Fibroblast of lung (primary cell): Measurements from ENCODE around the gene WDR4. TPM values are rescaled to one million over a fixed set of nuclear protein-coding genes. Genes with fewer than 3 reads are reported as not detected.
"Not testable (repeated sequence)": the region's sequence is repeated elsewhere in the genome, so short reads cannot be mapped to it uniquely, and the experiment has no call there.

Experiments
- DNase-seq, 2 donors: peaks; one replicate each; pipeline versions ENCODE4 v3.0.0 to v3.0.0-alpha.2; 2010; ENCODE audit warnings: low read depth in 2 of 2
- H2AFZ ChIP-seq: 2 replicates; pipeline ENCODE4 v1.5.1; 2012; ENCODE audit warnings: low read length, control low read depth, inconsistent platforms
- H3K27ac ChIP-seq: 2 replicates; pipeline ENCODE4 v1.5.1; 2011; ENCODE audit warnings: low read length, control low read depth; ENCODE audit not compliant: insufficient read depth
- H3K27me3 ChIP-seq: 2 replicates; pipeline ENCODE4 v1.5.1; 2011; ENCODE audit warnings: mild to moderate bottlenecking, low read length; ENCODE audit not compliant: control insufficient read depth, insufficient read depth
- H3K36me3 ChIP-seq: 2 replicates; pipeline ENCODE4 v1.5.1; 2011; ENCODE audit warnings: low read length; ENCODE audit not compliant: control insufficient read depth, insufficient read depth
- H3K4me1 ChIP-seq: 2 replicates; pipeline ENCODE4 v1.5.1; 2011; ENCODE audit warnings: low read length; ENCODE audit not compliant: control insufficient read depth, insufficient read depth; ENCODE audit errors: extremely low read depth
- H3K4me2 ChIP-seq: 2 replicates; pipeline ENCODE4 v1.5.1; 2011; ENCODE audit warnings: low read length, control low read depth; ENCODE audit not compliant: insufficient read depth; ENCODE audit errors: extremely low read depth
- H3K4me3 ChIP-seq, 4 experiments: fragments of 200-600 bp in 1 of 4; sonication (generic) in 1 of 4; replicated peaks in 1 of 4; 2 replicates each; pipeline ENCODE4 v1.5.1; 2011 to 2016; ENCODE audit warnings: low read length in 4 of 4, low read depth in 3 of 4, mild to moderate bottlenecking in 3 of 4, control low read depth in 2 of 4, inconsistent platforms in 1 of 4, mixed read lengths in 1 of 4; ENCODE audit not compliant: insufficient read depth in 1 of 4; ENCODE audit errors: control extremely low read depth in 1 of 4
- H3K79me2 ChIP-seq: 2 replicates; pipeline ENCODE4 v1.5.1; 2012; ENCODE audit warnings: mild to moderate bottlenecking, low read length, inconsistent platforms; ENCODE audit not compliant: control insufficient read depth, insufficient read depth
- H3K9ac ChIP-seq: 2 replicates; pipeline ENCODE4 v1.5.1; 2011; ENCODE audit warnings: mild to moderate bottlenecking, low read length, control low read depth; ENCODE audit not compliant: insufficient read depth
- H3K9me3 ChIP-seq: 2 replicates; pipeline ENCODE4 v1.5.1; 2012; ENCODE audit warnings: low read depth, low read length; ENCODE audit not compliant: control insufficient read depth, insufficient read depth
- H4K20me1 ChIP-seq: 2 replicates; pipeline ENCODE4 v1.5.1; 2011; ENCODE audit warnings: low read length; ENCODE audit not compliant: control insufficient read depth, insufficient read depth; ENCODE audit errors: extremely low read depth
- EZH2 ChIP-seq: IDR thresholded peaks from 2 replicates; pipeline ENCODE4 v1.5.1; 2012; ENCODE audit warnings: low read length, control low read depth, mild to moderate bottlenecking; ENCODE audit errors: missing control alignments
- polyA plus RNA-seq, 2 donors: library from polyadenylated mRNA; depleted of rRNA in 1 of 2; stranded (reverse) in 1 of 2; unstranded in 1 of 2; fragments of >200 nt; gene quantifications; 2 replicates each; pipeline ENCODE4 v1.2.1, GENCODE V29; 2011 to 2012; ENCODE audit warnings: missing spikeins in 1 of 2
- total RNA-seq: library from RNA; depleted of rRNA; stranded (reverse); fragments of >200 nt; gene quantifications from 2 replicates; pipeline ENCODE4 v1.2.1, GENCODE V29; 2014
- TF ChIP-seq, protein P1 (sequence below), 2 donors: IDR thresholded peaks in 1 of 2; conservative IDR thresholded peaks in 1 of 2; 1 replicate in 1 of 2; 2 replicates in 1 of 2; pipeline ENCODE4 v1.5.1; 2011 to 2012; ENCODE audit warnings: low read length in 2 of 2, control low read depth in 1 of 2, inconsistent platforms in 1 of 2, low read depth in 1 of 2, mild to moderate bottlenecking in 1 of 2

WDR4 gene
- total and polyA plus RNA-seq, 2 donors (not counting 1 experiment from before 2014, with no cell fraction given): 8.2 to 10.2 TPM

DNA sequence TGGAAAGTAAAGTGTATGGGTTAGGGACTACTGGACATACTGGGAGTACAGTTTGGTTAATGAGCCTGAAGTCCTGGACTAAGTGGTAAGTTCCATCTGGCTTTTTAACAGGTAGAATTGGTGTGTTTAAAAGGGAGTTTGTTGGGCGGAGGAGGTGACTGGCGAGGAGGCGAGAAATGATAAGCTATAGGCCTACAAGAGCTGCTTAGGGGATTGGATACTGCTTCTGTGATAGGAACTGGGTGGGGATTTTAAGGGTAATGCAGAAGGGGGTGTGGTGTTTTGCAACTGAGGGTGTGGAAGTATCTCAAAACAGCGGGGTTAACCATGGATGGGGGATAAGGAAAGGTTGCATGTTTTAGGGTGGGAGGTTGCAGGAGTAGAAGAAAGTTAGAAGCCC lies 42.6 kb upstream of the WDR4 start:
- Histone ChIP-seq H3K27me3 (no peaks in the 10 kb centered on the region), H3K4me3 (no peak overlapping the region), H3K79me2 (no peaks in the 10 kb centered on the region), H3K27ac (no peak overlapping the region), H3K9me3 (no peaks in the 10 kb centered on the region), H3K36me3 (no peaks in the 10 kb centered on the region), H2AFZ (no peak overlapping the region), H3K9ac (no peak overlapping the region), H3K4me1 (peaks cover 2% of the 10 kb centered on the region), H3K4me2 (no peak overlapping the region), H4K20me1 (no peaks in the 10 kb centered on the region)
- DNase-seq: no peak
- no peak for TF ChIP-seq EZH2
- TF ChIP-seq, protein P1, sequence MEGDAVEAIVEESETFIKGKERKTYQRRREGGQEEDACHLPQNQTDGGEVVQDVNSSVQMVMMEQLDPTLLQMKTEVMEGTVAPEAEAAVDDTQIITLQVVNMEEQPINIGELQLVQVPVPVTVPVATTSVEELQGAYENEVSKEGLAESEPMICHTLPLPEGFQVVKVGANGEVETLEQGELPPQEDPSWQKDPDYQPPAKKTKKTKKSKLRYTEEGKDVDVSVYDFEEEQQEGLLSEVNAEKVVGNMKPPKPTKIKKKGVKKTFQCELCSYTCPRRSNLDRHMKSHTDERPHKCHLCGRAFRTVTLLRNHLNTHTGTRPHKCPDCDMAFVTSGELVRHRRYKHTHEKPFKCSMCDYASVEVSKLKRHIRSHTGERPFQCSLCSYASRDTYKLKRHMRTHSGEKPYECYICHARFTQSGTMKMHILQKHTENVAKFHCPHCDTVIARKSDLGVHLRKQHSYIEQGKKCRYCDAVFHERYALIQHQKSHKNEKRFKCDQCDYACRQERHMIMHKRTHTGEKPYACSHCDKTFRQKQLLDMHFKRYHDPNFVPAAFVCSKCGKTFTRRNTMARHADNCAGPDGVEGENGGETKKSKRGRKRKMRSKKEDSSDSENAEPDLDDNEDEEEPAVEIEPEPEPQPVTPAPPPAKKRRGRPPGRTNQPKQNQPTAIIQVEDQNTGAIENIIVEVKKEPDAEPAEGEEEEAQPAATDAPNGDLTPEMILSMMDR (conservative IDR thresholded peaks at IDR 0.05 in 1 of 2, IDR thresholded peaks at IDR 0.05 in 1 of 2; ENCODE audit: low read depth in 1 of 2, low read length in 2 of 2): no peak

DNA sequence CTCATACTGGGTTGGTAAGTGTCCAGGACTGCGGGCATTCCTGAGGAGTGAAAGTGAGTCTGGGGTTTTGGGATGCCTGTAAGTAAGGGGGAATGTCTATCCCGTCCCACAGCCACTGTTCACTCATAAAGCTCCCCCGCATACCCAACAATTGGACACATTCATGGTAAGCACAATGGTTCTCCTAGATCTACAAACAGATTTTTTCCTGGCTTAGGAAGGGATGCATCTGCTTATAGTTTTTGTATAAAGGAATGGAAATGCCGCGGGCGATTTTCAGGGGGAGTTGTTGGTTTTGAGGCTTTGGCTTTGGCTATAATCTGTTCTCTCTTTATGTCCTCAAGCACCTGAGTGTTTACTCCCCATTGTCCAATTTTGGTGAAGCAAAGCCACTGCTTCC lies 39.0 kb upstream of the WDR4 start:
- TF ChIP-seq, protein P1 (conservative IDR thresholded peaks at IDR 0.05 in 1 of 2, IDR thresholded peaks at IDR 0.05 in 1 of 2; ENCODE audit: low read depth in 1 of 2, low read length in 2 of 2): no peak
- no peak for TF ChIP-seq EZH2
- H3K27ac ChIP-seq: no peak overlapping the region
- no peak overlapping the region for H3K4me3 ChIP-seq
- no peak overlapping the region for H3K4me2 ChIP-seq
- no peak overlapping the region for H3K9ac ChIP-seq
- DNase-seq: no peak
- H2AFZ ChIP-seq: no peak overlapping the region
- H3K27me3 ChIP-seq: no peaks in the 10 kb centered on the region
- H3K36me3 ChIP-seq: no peaks in the 10 kb centered on the region
- H3K9me3 ChIP-seq: no peaks in the 10 kb centered on the region
- H3K79me2 ChIP-seq: no peaks in the 10 kb centered on the region
- H4K20me1 ChIP-seq: no peaks in the 10 kb centered on the region
- H3K4me1 ChIP-seq: no peaks in the 10 kb centered on the region

DNA sequence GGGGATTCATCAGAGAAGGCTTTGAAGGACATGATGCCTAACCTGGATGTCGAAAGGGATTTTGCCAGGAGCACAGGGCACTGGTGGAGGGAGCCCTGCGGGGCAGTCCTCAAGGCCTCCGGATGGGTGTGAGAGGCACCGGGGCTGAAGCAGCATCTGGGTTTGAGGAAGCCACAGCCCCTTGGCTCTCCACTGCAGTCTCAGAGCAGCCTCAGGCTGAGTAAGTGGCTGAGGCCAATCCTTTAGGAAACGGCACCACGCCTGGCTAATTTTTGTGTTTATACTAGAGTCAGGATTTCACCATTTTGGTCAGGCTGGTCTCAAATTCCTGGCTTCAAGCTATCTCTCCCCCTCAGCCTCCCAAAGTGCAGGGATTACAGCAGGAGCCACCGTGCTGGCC lies 34.1 kb upstream of the WDR4 start:
- DNase-seq: no peak
- Histone ChIP-seq H4K20me1 (peaks cover 1% of the 10 kb centered on the region), H3K36me3 (peaks cover 2% of the 10 kb centered on the region), H3K4me3 (no peak overlapping the region), H3K4me2 (no peak overlapping the region), H3K79me2 (no peaks in the 10 kb centered on the region), H2AFZ (no peak overlapping the region), H3K27me3 (no peaks in the 10 kb centered on the region), H3K4me1 (no peaks in the 10 kb centered on the region), H3K9ac (no peak overlapping the region), H3K27ac (no peak overlapping the region), H3K9me3 (no peaks in the 10 kb centered on the region)
- no peak for TF ChIP-seq EZH2
- TF ChIP-seq, protein P1 (conservative IDR thresholded peaks at IDR 0.05 in 1 of 2, IDR thresholded peaks at IDR 0.05 in 1 of 2; ENCODE audit: low read depth in 1 of 2, low read length in 2 of 2): no peak

DNA sequence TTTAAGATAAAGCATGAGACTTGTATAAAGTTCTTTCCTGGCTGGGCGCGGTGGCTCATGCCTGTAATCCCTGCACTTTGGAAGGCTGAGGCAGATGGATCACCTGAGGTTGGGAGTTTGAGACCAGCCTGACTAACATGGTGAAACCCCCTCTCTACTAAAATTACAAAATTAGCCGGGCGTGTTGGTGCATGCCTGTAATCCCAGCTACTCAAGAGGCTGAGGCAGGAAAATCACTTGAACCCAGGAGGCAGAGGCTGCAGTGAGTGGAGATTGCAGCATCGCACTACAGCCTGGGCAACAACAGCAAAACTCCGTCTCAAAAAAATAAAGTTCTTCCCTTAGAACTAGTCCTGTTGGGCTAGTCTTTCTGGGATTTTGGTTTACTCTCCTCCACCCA lies 32.6 kb upstream of the WDR4 start:
- not testable (repeated sequence) for H2AFZ ChIP-seq, H3K79me2 ChIP-seq, H4K20me1 ChIP-seq, H3K27ac ChIP-seq, H3K4me2 ChIP-seq, DNase-seq, H3K4me3 ChIP-seq, H3K9me3 ChIP-seq, H3K27me3 ChIP-seq, H3K9ac ChIP-seq, H3K4me1 ChIP-seq, H3K36me3 ChIP-seq

DNA sequence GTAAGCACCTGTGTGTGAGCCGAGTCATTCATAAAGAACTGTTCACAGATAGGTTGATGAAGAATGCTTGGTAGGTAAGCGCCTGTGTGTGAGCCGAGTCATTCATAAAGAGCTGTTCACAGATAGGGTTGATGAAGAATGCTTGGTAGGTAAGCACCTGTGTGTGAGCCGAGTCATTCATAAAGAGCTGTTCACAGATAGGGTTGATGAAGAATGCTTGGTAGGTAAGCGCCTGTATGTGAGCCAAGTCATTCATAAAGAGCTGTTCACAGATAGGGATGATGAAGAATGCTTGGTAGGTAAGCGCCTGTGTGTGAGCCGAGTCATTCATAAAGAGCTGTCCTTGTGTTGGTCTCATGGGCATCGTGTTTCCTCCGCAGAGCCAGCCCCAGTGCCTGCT lies 29.1 kb upstream of the WDR4 start:
- H3K4me2 ChIP-seq, H2AFZ ChIP-seq, H3K79me2 ChIP-seq, H3K4me1 ChIP-seq, H3K27me3 ChIP-seq, H3K36me3 ChIP-seq, H3K4me3 ChIP-seq, H3K9ac ChIP-seq, DNase-seq, H4K20me1 ChIP-seq, H3K27ac ChIP-seq, H3K9me3 ChIP-seq: not testable (repeated sequence)
